NCI-H1105 (cell line): ENCODE results near the gene WASF3.

Experiments used
- DNase-seq: peaks from one replicate; lab custom pipeline; 2025; lab: John Stamatoyannopoulos, UW

Gene WASF3

GRCh38 chr13:26557393-26558073 is at the start of gene WASF3:
Gene WASF3 (plus strand): TSS chr13:26557683. CDS start chr13:26642271, 84,588 bp downstream.
- peak; percentile 84 for DNase-seq

GRCh38 chr13:26508885-26509284 is 48.6 kb upstream of the WASF3 start:
- DNase-seq, result no peak

- DNase-seq, result no peak
Observed at GRCh38 chr13:26509491-26509890, 48.0 kb upstream of the WASF3 start.

GRCh38 chr13:26513931-26514330 is 43.6 kb upstream of the WASF3 start:
- no peak for DNase-seq

GRCh38 chr13:26515721-26516120 is 41.8 kb upstream of the WASF3 start:
- DNase-seq, result no peak

- DNase-seq, result no peak
Observed at GRCh38 chr13:26517936-26518335, 39.5 kb upstream of the WASF3 start.

- DNase-seq, result no peak
Observed at GRCh38 chr13:26518451-26518959, 39.0 kb upstream of the WASF3 start.

GRCh38 chr13:26522571-26522970 is 34.9 kb upstream of the WASF3 start:
- no peak for DNase-seq

- DNase-seq, result no peak
Observed at GRCh38 chr13:26523007-26523406, 34.5 kb upstream of the WASF3 start.

- no peak for DNase-seq
Observed at GRCh38 chr13:26525528-26525927, 32.0 kb upstream of the WASF3 start.

- no peak for DNase-seq
Observed at GRCh38 chr13:26526702-26527216, 30.7 kb upstream of the WASF3 start.

- DNase-seq, result no peak
Observed at GRCh38 chr13:26528527-26528926, 29.0 kb upstream of the WASF3 start.

GRCh38 chr13:26529441-26529840 is 28.0 kb upstream of the WASF3 start:
- DNase-seq, result no peak

- no peak for DNase-seq
Observed at GRCh38 chr13:26531742-26532141, 25.7 kb upstream of the WASF3 start.

GRCh38 chr13:26534036-26534726 is 23.3 kb upstream of the WASF3 start:
- no peak for DNase-seq

GRCh38 chr13:26538363-26539317 is 18.8 kb upstream of the WASF3 start:
- DNase-seq, result no peak

- DNase-seq, result no peak
Observed at GRCh38 chr13:26539738-26540292, 17.7 kb upstream of the WASF3 start.

- DNase-seq, result no peak
Observed at GRCh38 chr13:26540334-26540733, 17.1 kb upstream of the WASF3 start.

- no peak for DNase-seq
Observed at GRCh38 chr13:26541041-26541440, 16.4 kb upstream of the WASF3 start.

GRCh38 chr13:26541678-26542568 is 15.6 kb upstream of the WASF3 start:
- DNase-seq, result no peak

- DNase-seq, result no peak
Observed at GRCh38 chr13:26544707-26545106, 12.8 kb upstream of the WASF3 start.
